NCI-H2107 treated with DMSO at 0.1 percent for 48 hours (cell line): Measurements from ENCODE around the gene TACR2.

ENCODE experiments used
- DNase-seq: peaks from one replicate; lab custom pipeline; 2025; ENCODE audit not compliant: unreplicated experiment; lab: John Stamatoyannopoulos, UW

Gene TACR2

DNA sequence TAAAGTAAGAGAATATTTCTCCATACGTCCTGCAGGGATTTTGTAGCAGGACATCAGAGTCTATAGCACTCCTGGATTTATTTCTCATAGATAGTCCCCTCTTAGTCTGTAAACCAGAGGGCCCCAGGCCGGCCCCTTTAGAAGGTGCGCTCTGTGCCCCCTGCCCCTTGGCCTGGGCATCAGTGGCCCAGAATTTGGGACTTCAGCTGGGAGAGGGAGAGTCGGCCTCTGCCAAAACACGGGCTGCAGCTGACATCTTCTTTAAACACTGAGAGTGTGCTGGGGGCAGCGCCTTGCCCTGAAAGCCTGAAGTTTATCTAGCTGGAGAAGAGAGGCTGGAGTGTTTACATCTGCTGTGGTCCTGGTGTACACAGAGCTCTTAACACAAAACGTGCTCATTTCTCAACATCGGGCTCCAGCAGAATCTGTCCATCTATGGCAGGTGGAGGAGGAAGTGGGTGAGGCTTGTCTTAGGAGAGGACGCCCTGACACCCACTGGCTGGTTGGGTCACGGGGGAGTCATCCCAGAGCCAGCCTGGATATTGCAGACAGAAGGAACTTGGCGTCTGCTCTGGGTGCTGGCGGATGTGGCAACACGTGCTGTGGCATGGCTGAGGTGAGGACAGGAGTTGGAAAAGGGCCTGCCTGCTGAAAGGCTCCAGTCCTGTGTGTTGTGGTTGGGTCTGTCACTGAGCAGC is 5.0 kb upstream of the TACR2 start:
- peak; percentile 26 for DNase-seq

- no peak for DNase-seq
Measured at GRCh38 chr10:69419744-69420126, 3.0 kb upstream of the TACR2 start.

- DNase-seq = no peak
Measured at GRCh38 chr10:69419096-69419743, 2.5 kb upstream of the TACR2 start.

DNA sequence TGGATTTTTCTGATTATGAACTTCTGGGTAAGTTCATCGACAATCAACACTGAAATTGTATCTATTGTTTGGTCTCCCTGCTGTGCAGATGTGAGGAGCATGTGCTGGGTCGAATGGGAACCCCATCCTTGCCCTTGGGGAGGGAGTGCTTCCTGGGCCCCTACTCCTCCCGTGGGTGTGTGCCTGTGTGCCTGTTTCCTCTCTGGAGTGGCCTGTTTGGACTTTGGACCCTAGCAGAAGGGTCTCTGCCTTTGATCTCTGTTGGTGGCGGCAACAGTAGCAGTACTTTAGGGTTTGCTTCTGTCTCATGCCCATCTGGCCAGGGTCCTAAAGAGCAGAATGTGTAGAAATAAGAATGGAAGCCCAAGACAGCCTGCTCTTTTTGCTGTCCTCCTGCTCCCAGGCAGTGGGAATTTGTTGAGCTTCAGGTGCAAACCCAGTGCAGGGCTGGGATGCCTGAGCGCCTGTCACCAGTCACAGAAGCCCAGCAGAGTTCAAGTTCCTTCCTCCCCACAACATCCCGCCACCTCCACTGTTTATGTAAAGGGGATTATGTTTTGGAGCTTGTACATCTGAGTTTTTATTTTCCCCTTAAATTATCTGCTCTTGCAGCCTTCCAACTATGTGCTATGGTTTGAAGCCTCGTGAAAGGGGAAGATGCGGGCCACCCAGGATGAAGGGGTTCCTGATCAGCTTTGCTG is 1.5 kb upstream of the TACR2 start:
- no peak for DNase-seq

- no peak for DNase-seq
Measured at GRCh38 chr10:69417542-69417941, 824 bp upstream of the TACR2 start.

GRCh38 chr10:69415951-69416350 is 767 bp downstream of the TACR2 start:
- no peak for DNase-seq

- DNase-seq = no peak
Measured at GRCh38 chr10:69415049-69415448, 1.7 kb downstream of the TACR2 start.

DNA sequence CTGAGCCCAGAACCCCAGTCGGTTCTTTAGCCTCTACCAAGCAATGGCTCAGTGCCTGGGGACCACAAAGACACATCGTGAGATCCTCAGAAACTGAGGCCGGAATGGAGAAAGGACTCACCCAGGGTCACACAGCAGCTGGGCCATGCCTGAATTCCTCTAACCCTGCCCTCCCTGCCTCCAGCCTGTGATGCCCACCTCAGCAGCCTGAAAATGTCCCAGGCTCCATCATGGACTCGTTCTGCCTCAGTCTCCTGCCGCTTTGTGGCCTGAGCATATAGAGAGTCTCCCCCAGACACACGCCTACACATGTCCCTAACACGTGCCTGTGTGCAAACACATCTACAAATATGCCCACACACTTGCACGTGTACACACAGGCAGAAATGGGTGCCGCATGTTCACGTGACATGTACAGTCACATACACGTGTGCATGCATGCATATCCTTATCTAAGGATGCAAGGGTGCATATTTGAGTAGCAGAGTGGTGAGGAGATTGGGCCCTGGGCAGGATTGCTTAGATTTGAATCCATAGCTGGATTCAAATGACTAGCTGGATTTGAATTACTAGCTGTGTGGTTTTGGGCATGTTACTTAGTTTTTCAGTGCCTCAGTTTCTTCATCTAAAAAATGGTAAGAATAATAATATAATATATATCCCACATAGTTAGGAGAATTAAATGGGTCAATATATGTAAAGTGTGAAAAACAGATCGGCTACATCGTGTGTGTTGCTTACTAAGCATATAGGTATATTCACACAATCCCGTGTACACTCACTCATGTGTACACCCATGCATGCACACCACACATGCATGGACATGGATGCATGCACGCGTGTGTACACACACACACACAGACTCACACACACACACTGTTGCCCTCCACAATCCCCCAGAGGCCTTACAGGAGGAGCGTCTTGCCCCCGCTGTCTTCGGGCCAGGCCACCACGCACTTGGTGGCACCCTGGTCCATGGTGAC is 2.4 kb downstream of the TACR2 start:
- no peak for DNase-seq

DNA sequence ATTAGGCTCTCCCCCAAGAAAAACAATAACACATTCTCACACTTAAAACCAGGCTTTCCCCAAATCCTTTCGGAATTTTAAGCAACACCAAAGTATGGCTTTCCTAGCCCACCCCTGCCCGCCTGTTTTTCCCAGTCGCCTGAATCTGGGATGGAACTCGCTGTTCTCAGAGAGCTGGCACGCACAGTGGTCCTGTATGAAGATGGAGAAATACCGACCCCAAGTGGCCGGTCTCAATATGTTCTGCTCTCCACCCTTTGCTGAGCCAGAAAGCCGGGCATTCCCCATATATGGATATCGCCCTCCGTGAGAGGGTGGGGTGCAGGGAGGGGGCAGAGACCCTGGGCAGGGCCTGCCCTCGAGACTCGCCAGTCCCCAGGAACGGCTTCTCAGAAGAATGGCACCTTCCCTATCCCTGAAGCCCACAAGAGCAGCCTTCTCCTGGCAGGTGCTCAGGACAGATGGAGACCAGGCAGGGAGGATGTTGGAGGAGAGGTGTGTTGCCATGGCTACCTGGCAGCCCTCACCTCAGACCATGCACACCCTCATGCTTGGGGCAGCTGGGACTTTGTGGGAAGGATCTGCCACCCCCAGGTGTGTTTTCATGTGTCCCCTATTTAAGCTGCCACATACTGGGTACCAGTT is 3.4 kb downstream of the TACR2 start:
- DNase-seq = peak; percentile 25

- DNase-seq = no peak
Measured at GRCh38 chr10:69412232-69412790, 4.4 kb downstream of the TACR2 start.

DNA sequence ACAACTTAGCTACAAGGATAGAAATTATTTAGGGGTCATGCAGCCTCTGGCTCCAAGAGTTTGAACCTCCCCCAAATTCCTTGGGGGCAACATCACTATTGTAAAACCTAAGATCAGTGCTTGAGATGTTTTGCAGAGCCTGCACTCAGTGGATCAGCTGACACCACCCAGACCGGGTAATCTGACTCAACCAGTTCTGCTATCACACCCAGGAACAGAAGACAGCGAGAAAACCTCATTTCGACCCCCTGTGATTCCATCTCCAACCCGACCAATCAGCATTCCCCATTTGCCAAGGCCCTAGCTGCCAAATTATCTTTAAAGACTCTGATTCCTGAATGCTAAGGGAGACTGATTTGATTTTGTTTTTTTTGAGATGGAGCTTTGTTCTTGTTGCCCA is 5.2 kb downstream of the TACR2 start:
- no peak for DNase-seq

GRCh38 chr10:69410487-69410886 is 6.2 kb downstream of the TACR2 start:
- DNase-seq = no peak

DNA sequence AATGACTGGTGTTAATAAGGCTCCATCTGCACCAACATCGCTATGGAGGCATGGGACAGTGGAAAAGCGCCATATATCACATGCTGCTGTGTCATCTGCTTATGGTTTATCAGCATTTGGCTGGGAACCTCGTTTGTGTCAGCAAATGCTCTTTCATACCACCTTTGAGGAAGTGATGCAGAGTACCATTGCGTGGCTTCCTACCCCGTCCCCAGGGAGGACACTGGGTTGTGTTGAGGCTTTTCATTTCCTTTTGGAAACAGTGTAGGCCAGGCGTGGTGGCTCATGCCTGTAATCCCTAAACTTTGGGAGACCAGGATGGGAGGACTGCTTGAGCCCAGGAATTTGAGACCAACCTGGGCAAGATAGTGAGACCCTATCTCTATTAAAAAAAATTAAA is 6.8 kb downstream of the TACR2 start:
- no peak for DNase-seq

- no peak for DNase-seq
Measured at GRCh38 chr10:69409176-69409495, 7.6 kb downstream of the TACR2 start.

DNA sequence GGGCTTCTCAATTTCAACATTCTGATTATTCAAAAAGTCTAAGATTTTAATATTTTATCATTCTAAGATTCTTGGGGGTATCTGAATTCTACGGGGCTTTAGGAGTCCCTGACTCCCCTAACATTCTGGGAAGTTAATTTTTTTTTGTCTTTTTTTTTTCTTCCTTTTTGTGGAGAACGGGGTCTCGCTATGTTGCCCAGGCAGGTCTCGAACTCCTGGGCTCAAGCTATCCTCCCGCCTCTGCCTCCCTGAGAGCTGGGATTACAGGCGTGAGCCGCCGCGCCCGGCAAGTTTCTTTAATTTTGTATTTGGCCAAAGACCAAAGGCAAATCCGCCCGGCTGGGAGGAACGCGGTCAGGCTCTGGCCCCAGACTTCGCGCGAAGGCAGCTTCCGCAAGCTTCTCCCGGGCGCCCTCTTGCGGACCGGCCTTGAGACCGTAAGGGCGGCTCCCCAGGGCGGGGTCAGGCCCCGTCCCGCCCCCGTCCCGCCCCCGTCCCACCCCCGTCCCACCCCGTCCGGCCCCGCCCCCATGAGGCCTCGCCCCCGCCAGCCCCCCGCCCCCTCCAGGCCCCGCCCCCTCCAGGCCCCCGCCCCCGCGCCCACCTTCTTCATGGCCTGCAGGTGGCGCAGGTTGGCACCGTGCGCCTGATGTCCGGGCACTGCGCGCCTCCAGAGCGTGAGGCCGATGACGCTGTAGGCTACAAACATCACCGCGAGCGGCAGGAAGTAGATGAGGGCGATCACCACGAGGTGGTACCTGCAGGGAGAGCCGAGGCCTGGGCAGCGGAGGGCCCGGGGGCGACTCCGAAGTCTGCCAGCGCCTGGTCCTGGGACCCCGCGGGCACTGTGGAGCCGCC is 8.2 kb downstream of the TACR2 start:
- peak; percentile 29 for DNase-seq

- DNase-seq = no peak
Measured at GRCh38 chr10:69407621-69408301, 9.0 kb downstream of the TACR2 start.

- DNase-seq = no peak
Measured at GRCh38 chr10:69406816-69407580, 9.7 kb downstream of the TACR2 start.

GRCh38 chr10:69406302-69406811 is 10.4 kb downstream of the TACR2 start:
- DNase-seq = no peak
